Loucy (cell line): ENCODE measurements around the gene COL6A5.
"Not testable (repeated sequence)": the region's sequence is repeated elsewhere in the genome, so short reads cannot be mapped to it uniquely, and the experiment has no call there.

Experiments used
- H2AFZ ChIP-seq: fragments of 200-600 bp; sonication (generic); 2 replicates; pipeline ENCODE4 v1.6.0; 2016; ENCODE audit warnings: antibody characterized with exemption, mild to moderate bottlenecking, low read length, moderate library complexity
- H3F3A ChIP-seq: fragments of 200-600 bp; 2 replicates; pipeline ENCODE4 v1.6.0; 2016; ENCODE audit warnings: antibody characterized with exemption, low read depth, mild to moderate bottlenecking
- H3K27me3 ChIP-seq: fragments of 200-600 bp; sonication (generic); 2 replicates; pipeline ENCODE4 v1.6.1; 2014; ENCODE audit warnings: low read length, mild to moderate bottlenecking; ENCODE audit not compliant: insufficient read depth, poor library complexity, severe bottlenecking
- H3K36me3 ChIP-seq: fragments of 200-600 bp; sonication (generic); 2 replicates; pipeline ENCODE4 v1.6.1; 2016; ENCODE audit warnings: low read length; ENCODE audit not compliant: insufficient read depth
- H3K4me1 ChIP-seq: fragments of 200-600 bp; sonication (generic); 2 replicates; pipeline ENCODE4 v1.5.1; 2014; ENCODE audit warnings: low read length, mild to moderate bottlenecking; ENCODE audit not compliant: insufficient read depth, poor library complexity, severe bottlenecking
- H3K4me2 ChIP-seq: fragments of 200-600 bp; sonication (generic); 2 replicates; pipeline ENCODE4 v1.6.0; 2014; ENCODE audit warnings: antibody characterized with exemption, low read length, low read depth, mild to moderate bottlenecking; ENCODE audit not compliant: poor library complexity, severe bottlenecking
- H3K4me3 ChIP-seq: fragments of 200-600 bp; sonication (generic); 2 replicates; pipeline ENCODE4 v1.5.1; 2014; ENCODE audit warnings: low read length, mild to moderate bottlenecking, mixed read lengths; ENCODE audit not compliant: poor library complexity, severe bottlenecking
- H3K79me2 ChIP-seq: fragments of 200-600 bp; sonication (generic); 2 replicates; pipeline ENCODE4 v1.6.1; 2014; ENCODE audit warnings: low read length; ENCODE audit not compliant: insufficient read depth
- H3K9ac ChIP-seq: fragments of 200-600 bp; sonication (generic); 2 replicates; pipeline ENCODE4 v1.6.0; 2014; ENCODE audit warnings: mild to moderate bottlenecking, low read depth, low read length, moderate library complexity; ENCODE audit not compliant: poor library complexity, severe bottlenecking
- H3K9me2 ChIP-seq: fragments of 200-600 bp; sonication (generic); replicated peaks from 2 replicates; pipeline ENCODE4 v1.6.1; 2016; ENCODE audit warnings: low read depth, low read length, mixed read lengths
- H3K9me3 ChIP-seq: fragments of 200-600 bp; sonication (generic); 2 replicates; pipeline ENCODE4 v1.6.1; 2014; ENCODE audit warnings: mild to moderate bottlenecking, antibody characterized with exemption, low read length, low read depth; ENCODE audit not compliant: insufficient read depth
- H4K20me1 ChIP-seq: fragments of 200-600 bp; sonication (generic); 2 replicates; pipeline ENCODE4 v1.6.0; 2014; ENCODE audit warnings: antibody characterized with exemption, low read length, mild to moderate bottlenecking; ENCODE audit not compliant: insufficient read depth, poor library complexity, severe bottlenecking
- EZH2phosphoT487 ChIP-seq: fragments of 200-600 bp; IDR thresholded peaks from 2 replicates; pipeline ENCODE4 v1.6.1; 2018; ENCODE audit warnings: antibody characterized with exemption, mild to moderate bottlenecking, moderate library complexity, borderline replicate concordance
- TF ChIP-seq, protein P1 (sequence below): fragments of 200-600 bp; sonication (generic); conservative IDR thresholded peaks from 2 replicates; pipeline ENCODE4 v1.5.1; 2014; ENCODE audit warnings: mild to moderate bottlenecking, antibody characterized with exemption, low read length

The COL6A5 gene

GRCh38 chr3:130428871-130429712, 83.6 kb downstream of the COL6A5 start:
- H3K27me3 ChIP-seq, result no peaks in the 10 kb centered on the region
- TF ChIP-seq, protein P1, sequence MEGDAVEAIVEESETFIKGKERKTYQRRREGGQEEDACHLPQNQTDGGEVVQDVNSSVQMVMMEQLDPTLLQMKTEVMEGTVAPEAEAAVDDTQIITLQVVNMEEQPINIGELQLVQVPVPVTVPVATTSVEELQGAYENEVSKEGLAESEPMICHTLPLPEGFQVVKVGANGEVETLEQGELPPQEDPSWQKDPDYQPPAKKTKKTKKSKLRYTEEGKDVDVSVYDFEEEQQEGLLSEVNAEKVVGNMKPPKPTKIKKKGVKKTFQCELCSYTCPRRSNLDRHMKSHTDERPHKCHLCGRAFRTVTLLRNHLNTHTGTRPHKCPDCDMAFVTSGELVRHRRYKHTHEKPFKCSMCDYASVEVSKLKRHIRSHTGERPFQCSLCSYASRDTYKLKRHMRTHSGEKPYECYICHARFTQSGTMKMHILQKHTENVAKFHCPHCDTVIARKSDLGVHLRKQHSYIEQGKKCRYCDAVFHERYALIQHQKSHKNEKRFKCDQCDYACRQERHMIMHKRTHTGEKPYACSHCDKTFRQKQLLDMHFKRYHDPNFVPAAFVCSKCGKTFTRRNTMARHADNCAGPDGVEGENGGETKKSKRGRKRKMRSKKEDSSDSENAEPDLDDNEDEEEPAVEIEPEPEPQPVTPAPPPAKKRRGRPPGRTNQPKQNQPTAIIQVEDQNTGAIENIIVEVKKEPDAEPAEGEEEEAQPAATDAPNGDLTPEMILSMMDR, result no peak
- TF ChIP-seq EZH2phosphoT487, result no peak
- H3K9ac ChIP-seq, result no peak overlapping the region
- no peaks in the 10 kb centered on the region for H3F3A ChIP-seq
- H2AFZ ChIP-seq, result no peak overlapping the region
- no peaks in the 10 kb centered on the region for H3K36me3 ChIP-seq
- H3K79me2 ChIP-seq, result no peaks in the 10 kb centered on the region
- no peaks in the 10 kb centered on the region for H4K20me1 ChIP-seq
- H3K4me1 ChIP-seq, result no peaks in the 10 kb centered on the region
- H3K4me2 ChIP-seq, result no peak overlapping the region
- no peaks in the 10 kb centered on the region for H3K9me2 ChIP-seq
- H3K9me3 ChIP-seq, result no peaks in the 10 kb centered on the region
- H3K4me3 ChIP-seq, result no peak overlapping the region

DNA sequence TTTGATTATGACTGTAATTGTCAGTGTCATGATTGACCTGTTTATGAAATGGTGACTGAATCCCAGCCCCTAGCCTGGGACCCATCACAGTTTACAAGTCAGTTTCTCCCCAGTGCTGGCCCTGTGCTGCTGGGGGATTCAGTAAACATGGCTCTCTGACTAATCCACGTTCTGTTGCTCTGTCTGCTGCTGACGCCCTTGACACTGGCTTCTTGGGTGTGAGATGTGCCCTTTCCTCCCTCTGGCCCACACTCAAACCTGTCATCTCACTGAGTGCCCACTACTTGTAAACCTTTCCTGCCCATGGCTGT, 84.2 kb downstream of the COL6A5 start:
- Histone ChIP-seq H3K9me3 (no peaks in the 10 kb centered on the region), H3K9ac (no peak overlapping the region), H3F3A (no peaks in the 10 kb centered on the region), H3K4me1 (no peaks in the 10 kb centered on the region), H4K20me1 (no peaks in the 10 kb centered on the region), H3K4me3 (no peak overlapping the region), H3K4me2 (no peak overlapping the region), H3K9me2 (no peaks in the 10 kb centered on the region), H3K27me3 (no peaks in the 10 kb centered on the region), H2AFZ (no peak overlapping the region), H3K36me3 (no peaks in the 10 kb centered on the region), H3K79me2 (no peaks in the 10 kb centered on the region)
- TF ChIP-seq, protein P1, result no peak
- no peak for TF ChIP-seq EZH2phosphoT487

DNA sequence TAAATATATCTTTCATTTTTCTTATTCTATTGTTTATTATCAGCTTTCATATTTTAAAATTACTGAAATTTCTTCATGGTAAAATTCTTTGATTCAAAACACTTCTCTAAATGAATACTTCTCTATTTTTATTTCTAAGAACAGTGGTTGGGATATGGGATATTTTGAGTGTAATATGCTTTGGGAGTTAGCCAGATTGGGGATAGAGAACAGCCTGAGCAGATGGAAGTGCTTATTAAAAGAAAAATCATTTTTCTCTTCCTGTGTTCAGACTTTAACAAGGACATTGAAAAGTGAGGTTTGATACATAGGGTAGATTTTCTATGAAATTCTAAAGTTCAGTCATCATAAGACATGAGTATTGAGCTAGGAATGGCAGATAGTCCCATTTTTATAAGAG, 84.8 kb downstream of the COL6A5 start:
- Histone ChIP-seq H3K4me3 (no peak overlapping the region), H3K27me3 (no peaks in the 10 kb centered on the region), H3K36me3 (no peaks in the 10 kb centered on the region), H3K79me2 (no peaks in the 10 kb centered on the region), H3K4me2 (no peak overlapping the region), H3K9me2 (no peaks in the 10 kb centered on the region), H2AFZ (no peak overlapping the region), H3K9me3 (no peaks in the 10 kb centered on the region), H4K20me1 (no peaks in the 10 kb centered on the region), H3K4me1 (no peaks in the 10 kb centered on the region), H3F3A (no peaks in the 10 kb centered on the region), H3K9ac (no peak overlapping the region)
- TF ChIP-seq, protein P1, result no peak
- TF ChIP-seq EZH2phosphoT487, result no peak

- H3K79me2 ChIP-seq, H3K4me2 ChIP-seq, H3K27me3 ChIP-seq: not testable (repeated sequence)
Observed at GRCh38 chr3:130432086-130432485, 86.6 kb downstream of the COL6A5 start.

More at GRCh38 chr3:130432086-130432485, 86.6 kb downstream of the COL6A5 start:
- not testable (repeated sequence) for H3K9me2 ChIP-seq, H3K4me1 ChIP-seq, H3K9me3 ChIP-seq, H3K4me3 ChIP-seq, H3K9ac ChIP-seq, H3K36me3 ChIP-seq, H4K20me1 ChIP-seq, H3F3A ChIP-seq, H2AFZ ChIP-seq
